Breast epithelium (tissue), 4 donors: ENCODE results near the gene SGSM2. TPM values are rescaled to one million over a fixed set of nuclear protein-coding genes. Genes with fewer than 3 reads are reported as not detected.
A peak's percentile ranks its signal among the peaks of the same experiment; 100 is the strongest.

ENCODE experiments used
- DNase-seq, 2 donors: peaks; one replicate each; pipeline ENCODE4 v3.0.0-alpha.2; 2019; ENCODE audit warnings: low spot score in 2 of 2
- H3K27ac ChIP-seq, 2 donors: fragments of 200-600 bp; sonication (generic) in 1 of 2; one replicate each; pipeline ENCODE4 v1.5.1; 2016 to 2019; ENCODE audit warnings: mild to moderate bottlenecking in 1 of 2
- H3K27me3 ChIP-seq, 2 donors: fragments of 200-600 bp; sonication (generic) in 1 of 2; one replicate each; pipeline versions ENCODE4 v1.5.1 to v1.6.0; 2017 to 2019; ENCODE audit warnings: control low read depth in 1 of 2, mild to moderate bottlenecking in 1 of 2
- H3K36me3 ChIP-seq: fragments of 200-600 bp; one replicate; pipeline ENCODE4 v1.5.1; 2019
- H3K4me1 ChIP-seq, 2 donors: fragments of 200-600 bp; sonication (generic); one replicate each; pipeline ENCODE4 v1.5.1; 2016 to 2019; ENCODE audit warnings: control low read depth in 1 of 2
- H3K4me3 ChIP-seq, 3 donors: fragments of 200-600 bp; sonication (generic); 1 replicate in 2 of 3; 2 replicates in 1 of 3; pipeline ENCODE4 v1.5.1; 2016 to 2019; ENCODE audit warnings: mild to moderate bottlenecking in 3 of 3, moderate library complexity in 2 of 3
- H3K9me3 ChIP-seq, 2 donors: fragments of 200-600 bp; sonication (generic) in 1 of 2; one replicate each; pipeline ENCODE4 v1.5.1; 2016 to 2019; ENCODE audit warnings: control low read depth in 1 of 2
- POLR2A ChIP-seq: fragments of 450-650 bp; IDR thresholded peaks from one replicate; pipeline ENCODE4 v1.6.1; 2016; ENCODE audit warnings: antibody characterized with exemption, mild to moderate bottlenecking, moderate library complexity
- POLR2AphosphoS5 ChIP-seq, 3 donors: sonication (generic); formaldehyde crosslinking; IDR thresholded peaks; one replicate each; pipeline ENCODE4 v1.6.1; 2017; ENCODE audit warnings: antibody characterized with exemption in 3 of 3
- intact Hi-C: fragments of 100-400 bp; cut with DNase I; formaldehyde crosslinking; loops from one replicate; pipeline ENCODE4 v1.15.1; 2023; ENCODE audit warnings: low total_unique reads
- total RNA-seq, 3 donors: library from RNA; depleted of rRNA; stranded (reverse); fragments of >200 nt; gene quantifications; one replicate each; pipeline ENCODE4 v1.1.0, GENCODE V29; 2016
- TF ChIP-seq, protein P1 (sequence below), 3 donors: fragments of 450-650 bp; IDR thresholded peaks; one replicate each; pipeline ENCODE4 v1.5.1; 2016 to 2017; ENCODE audit warnings: antibody characterized with exemption in 3 of 3, mild to moderate bottlenecking in 3 of 3, moderate library complexity in 3 of 3

The SGSM2 gene
- total RNA-seq, 3 donors from 2014 or later = 27.8 to 125 (median 85.5) TPM

DNA sequence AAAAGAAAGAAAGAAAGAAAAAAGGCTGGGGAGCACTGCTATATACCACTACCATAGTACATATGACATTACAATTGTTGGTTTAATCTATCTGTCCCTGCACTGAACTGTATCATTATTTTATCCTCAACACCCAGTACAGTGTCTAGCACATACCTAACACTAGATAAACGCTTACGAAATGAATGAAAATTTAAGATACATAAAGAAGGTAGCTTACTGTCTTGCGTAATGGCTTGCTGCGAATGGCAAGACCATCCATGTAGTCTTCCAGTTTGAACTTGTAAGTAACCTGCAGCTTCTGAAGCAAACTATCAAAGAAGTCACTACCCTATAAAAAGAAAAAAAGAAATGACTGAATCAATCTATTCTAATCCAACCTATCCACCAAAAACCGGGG lies 40.3 kb upstream of the SGSM2 start:
- no peak overlapping the region for H3K4me3 ChIP-seq
- DNase-seq = no peak

DNA sequence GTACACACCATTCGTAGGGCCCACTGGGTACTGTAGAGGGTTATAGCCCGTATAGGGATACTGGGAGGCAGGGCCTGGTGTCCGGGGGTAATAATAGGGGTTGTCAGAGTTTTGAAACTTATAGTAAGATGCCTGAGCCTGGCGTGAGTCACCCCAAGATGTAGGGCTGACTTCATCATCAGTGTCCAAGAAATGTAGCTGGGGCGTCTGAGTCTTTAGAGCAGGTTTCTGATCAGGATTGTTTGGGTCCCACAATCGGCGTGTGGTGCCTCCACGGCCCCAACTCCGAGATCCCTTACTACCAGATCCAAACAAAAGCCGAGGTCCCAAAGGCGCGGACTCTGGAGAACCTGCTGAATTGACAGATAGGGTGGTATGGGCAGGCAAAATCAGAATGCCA lies 38.2 kb upstream of the SGSM2 start:
- H3K36me3 ChIP-seq = no peaks in the 10 kb centered on the region
- H3K4me1 ChIP-seq = no peaks in the 10 kb centered on the region
- intact Hi-C loops = no loop called here

More for the DNA sequence above, 40.3 kb upstream of the SGSM2 start:
- Histone ChIP-seq H3K27me3 (no peaks in the 10 kb centered on the region), H3K27ac (no peak overlapping the region), H3K36me3 (no peaks in the 10 kb centered on the region), H3K4me1 (no peaks in the 10 kb centered on the region), H3K9me3 (no peaks in the 10 kb centered on the region)
- intact Hi-C loops = no loop called here
- TF ChIP-seq POLR2AphosphoS5 (IDR thresholded peaks at IDR 0.05) (no peak), POLR2A (no peak)
- TF ChIP-seq, protein P1, sequence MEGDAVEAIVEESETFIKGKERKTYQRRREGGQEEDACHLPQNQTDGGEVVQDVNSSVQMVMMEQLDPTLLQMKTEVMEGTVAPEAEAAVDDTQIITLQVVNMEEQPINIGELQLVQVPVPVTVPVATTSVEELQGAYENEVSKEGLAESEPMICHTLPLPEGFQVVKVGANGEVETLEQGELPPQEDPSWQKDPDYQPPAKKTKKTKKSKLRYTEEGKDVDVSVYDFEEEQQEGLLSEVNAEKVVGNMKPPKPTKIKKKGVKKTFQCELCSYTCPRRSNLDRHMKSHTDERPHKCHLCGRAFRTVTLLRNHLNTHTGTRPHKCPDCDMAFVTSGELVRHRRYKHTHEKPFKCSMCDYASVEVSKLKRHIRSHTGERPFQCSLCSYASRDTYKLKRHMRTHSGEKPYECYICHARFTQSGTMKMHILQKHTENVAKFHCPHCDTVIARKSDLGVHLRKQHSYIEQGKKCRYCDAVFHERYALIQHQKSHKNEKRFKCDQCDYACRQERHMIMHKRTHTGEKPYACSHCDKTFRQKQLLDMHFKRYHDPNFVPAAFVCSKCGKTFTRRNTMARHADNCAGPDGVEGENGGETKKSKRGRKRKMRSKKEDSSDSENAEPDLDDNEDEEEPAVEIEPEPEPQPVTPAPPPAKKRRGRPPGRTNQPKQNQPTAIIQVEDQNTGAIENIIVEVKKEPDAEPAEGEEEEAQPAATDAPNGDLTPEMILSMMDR (IDR thresholded peaks at IDR 0.05) = no peak

DNA sequence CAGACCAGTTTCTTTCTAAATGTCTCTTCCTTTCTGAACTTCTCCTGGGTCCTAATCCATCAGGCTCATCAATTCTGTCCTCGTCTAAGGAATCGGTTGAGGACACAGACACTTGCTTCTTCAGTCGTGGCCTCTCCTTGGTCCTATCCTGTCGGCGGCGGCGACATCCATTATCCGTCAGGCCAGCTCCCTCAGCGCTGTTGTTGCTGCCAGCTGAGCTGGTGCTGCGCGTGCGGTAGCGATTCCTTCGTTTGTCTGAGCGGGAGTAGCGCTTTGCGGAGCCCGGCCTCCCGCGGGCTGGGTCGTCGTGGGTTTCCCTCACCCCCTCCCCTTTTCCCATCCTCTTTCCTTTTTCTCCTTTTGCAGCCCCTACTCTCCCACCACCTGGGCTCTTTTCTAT lies 37.5 kb upstream of the SGSM2 start:
- H3K9me3 ChIP-seq = no peaks in the 10 kb centered on the region
- no peaks in the 10 kb centered on the region for H3K36me3 ChIP-seq
- no peak for DNase-seq
- H3K4me1 ChIP-seq = no peaks in the 10 kb centered on the region
- intact Hi-C loops = no loop called here
- no peak overlapping the region for H3K27ac ChIP-seq
- H3K27me3 ChIP-seq = no peaks in the 10 kb centered on the region
- TF ChIP-seq POLR2AphosphoS5 (IDR thresholded peaks at IDR 0.05) (no peak), POLR2A (no peak)
- TF ChIP-seq, protein P1 (IDR thresholded peaks at IDR 0.05) = no peak
- no peak overlapping the region for H3K4me3 ChIP-seq

More for the DNA sequence above, 38.2 kb upstream of the SGSM2 start:
- no peaks in the 10 kb centered on the region for H3K27me3 ChIP-seq
- H3K4me3 ChIP-seq = no peak overlapping the region
- TF ChIP-seq, protein P1 (IDR thresholded peaks at IDR 0.05) = no peak
- TF ChIP-seq POLR2A = no peak
- DNase-seq = no peak
- H3K27ac ChIP-seq = no peak overlapping the region
- H3K9me3 ChIP-seq = no peaks in the 10 kb centered on the region

DNA sequence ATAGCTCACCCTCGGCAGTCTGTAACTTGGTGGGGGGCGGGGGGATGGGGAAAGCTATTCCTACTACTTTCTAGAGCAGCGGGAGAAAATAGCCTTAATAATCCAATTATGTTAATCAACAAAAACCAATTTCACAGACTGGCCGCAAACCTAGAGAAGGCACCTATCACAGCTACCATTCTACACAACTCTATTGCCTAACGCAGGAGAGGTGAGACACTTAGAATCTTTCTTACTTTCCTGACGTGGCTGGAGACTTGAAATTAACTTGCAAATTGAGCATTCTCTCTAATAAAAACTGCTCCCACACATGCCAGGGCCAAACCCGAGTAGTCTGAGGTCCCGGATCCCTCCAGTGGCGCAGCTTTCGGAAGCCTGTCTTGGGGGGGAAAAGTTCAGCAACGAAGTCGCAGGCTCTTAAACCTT lies 34.5 kb upstream of the SGSM2 start:
- H3K4me1 ChIP-seq = no peaks in the 10 kb centered on the region

More for the DNA sequence above, 34.5 kb upstream of the SGSM2 start:
- intact Hi-C loops = no loop called here
- H3K36me3 ChIP-seq = no peaks in the 10 kb centered on the region
- no peaks in the 10 kb centered on the region for H3K27me3 ChIP-seq
- H3K27ac ChIP-seq = peak overlapping the region; percentile 87 to 96
- H3K4me3 ChIP-seq = peak overlapping the region; percentile 76 to 91 (median 90)
- no peak for DNase-seq
- H3K9me3 ChIP-seq = no peaks in the 10 kb centered on the region
- no peak for TF ChIP-seq POLR2AphosphoS5 (IDR thresholded peaks at IDR 0.05)
- TF ChIP-seq, protein P1 (IDR thresholded peaks at IDR 0.05) = no peak
- TF ChIP-seq POLR2A = no peak
